Sciatic nerve (tissue), 2 donors: ENCODE data around the gene IRAK2. TPM values are rescaled to one million over a fixed set of nuclear protein-coding genes. Genes with fewer than 3 reads are reported as not detected.
"Not testable (repeated sequence)": the region's sequence is repeated elsewhere in the genome, so short reads cannot be mapped to it uniquely, and the experiment has no call there.

ENCODE experiments used
- ATAC-seq: fragments of 200-7000 bp; cut with Tn5 transposase; one replicate; pipeline ENCODE4 v1.9.1; 2020; ENCODE audit warnings: mild to moderate bottlenecking, moderate library complexity
- DNase-seq: peaks from one replicate; pipeline ENCODE4 v3.0.0-alpha.2; 2020; ENCODE audit warnings: low spot score
- intact Hi-C: fragments of 100-400 bp; cut with DNase I; formaldehyde crosslinking; loops from one replicate; pipeline ENCODE4 v1.14.2; 2022
- total RNA-seq: library from RNA; stranded (reverse); fragmentation: NEBNext Ultra II Directional; extraction: Animal tissue kit (Norgen Biotek cat#: 25700); gene quantifications from one replicate; pipeline ENCODE4 v1.2.1, GENCODE V29; 2021
- donor health status: DM: no; HTN: no; CAD: no.
- donor health status: DM: no; HTN: no; CAD: no.

Gene IRAK2, protein sequence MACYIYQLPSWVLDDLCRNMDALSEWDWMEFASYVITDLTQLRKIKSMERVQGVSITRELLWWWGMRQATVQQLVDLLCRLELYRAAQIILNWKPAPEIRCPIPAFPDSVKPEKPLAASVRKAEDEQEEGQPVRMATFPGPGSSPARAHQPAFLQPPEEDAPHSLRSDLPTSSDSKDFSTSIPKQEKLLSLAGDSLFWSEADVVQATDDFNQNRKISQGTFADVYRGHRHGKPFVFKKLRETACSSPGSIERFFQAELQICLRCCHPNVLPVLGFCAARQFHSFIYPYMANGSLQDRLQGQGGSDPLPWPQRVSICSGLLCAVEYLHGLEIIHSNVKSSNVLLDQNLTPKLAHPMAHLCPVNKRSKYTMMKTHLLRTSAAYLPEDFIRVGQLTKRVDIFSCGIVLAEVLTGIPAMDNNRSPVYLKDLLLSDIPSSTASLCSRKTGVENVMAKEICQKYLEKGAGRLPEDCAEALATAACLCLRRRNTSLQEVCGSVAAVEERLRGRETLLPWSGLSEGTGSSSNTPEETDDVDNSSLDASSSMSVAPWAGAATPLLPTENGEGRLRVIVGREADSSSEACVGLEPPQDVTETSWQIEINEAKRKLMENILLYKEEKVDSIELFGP
- 6.4 TPM for total RNA-seq

DNA sequence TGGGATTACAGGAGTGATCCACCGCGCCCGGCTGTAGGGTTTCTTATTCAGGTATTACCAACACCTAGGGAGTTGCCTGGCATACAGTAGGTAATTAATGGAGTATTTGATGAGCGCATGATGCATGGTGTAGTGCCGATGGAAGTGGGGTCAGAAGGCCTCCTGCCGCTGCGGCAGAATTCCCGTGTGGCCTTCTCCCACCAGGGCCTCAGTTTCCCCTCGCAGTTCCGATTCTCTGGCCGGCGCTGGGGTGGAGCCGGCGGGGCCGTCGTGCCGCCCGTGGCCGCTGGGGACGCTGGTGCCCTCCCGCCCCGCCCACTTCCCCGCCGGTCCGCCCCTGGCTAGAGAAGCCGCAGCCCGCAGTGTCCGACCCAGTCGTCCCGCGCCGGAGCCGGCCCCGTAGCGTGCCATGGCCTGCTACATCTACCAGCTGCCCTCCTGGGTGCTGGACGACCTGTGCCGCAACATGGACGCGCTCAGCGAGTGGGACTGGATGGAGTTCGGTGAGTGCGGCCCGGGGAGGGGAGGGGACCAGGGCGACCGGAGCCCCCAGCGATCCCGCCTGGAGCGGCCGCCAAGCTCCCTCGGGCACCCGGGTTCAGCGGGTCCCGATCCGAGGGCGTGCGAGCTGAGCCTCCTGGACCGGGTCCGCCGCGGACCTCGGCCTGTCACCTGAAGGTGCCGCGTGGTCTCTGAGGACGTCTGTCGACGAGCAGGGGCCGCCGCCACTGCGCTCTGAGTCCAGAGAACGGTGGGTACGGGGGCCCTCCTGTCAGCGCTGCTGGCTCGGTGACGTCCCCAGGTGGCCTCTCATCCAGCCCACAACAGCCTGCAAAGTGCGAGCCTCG is at the start of gene IRAK2:
Gene IRAK2, plus strand, starts transcription at position 374 of the 848 bp plus-strand sequence. Its CDS starts 36 bp downstream, at position 410.
- intact Hi-C loops = no loop called here
- DNase-seq (peak; percentile 86), ATAC-seq (peak; percentile 89)

DNA sequence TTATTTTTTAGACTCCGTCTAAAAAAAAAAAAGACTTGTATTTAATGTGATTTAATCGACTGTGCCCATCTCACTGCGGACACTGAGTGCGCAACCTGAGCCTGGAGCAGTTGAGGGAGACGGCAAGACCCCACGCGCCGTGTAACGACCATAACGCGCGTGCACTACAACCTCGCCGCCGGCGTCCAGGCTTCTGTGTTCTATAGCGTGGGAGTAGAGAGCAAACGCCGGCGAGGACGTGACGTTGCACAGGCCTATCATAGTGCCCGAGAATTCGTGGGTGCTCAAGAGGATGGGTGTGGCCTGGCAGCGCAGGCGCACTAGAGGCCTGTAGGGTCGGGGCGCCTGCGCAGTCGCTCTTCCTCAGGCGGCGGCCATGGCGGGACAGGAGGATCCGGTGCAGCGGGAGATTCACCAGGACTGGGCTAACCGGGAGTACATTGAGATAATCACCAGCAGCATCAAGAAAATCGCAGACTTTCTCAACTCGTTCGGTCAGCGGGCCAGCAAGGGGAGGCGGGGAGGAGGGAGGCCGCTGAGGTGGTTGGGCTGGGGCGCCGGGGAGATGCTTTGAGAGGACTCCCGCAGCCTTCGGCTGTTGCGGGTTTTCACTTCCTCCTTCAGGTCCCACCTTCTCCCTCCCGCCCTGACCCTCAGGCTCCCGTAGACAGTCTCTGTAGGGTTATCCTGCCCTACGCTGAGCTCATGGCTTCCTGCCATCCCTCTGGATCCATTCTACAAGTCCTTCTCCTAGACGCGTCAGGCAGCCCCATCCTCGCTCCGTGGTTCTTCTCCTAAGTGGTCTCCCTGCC is 49.2 kb upstream of the IRAK2 start, which contains the start of gene BRK1:
Gene BRK1, plus strand, starts transcription at position 350 of the 812 bp plus-strand sequence. Its CDS starts 27 bp downstream, at position 377.
- ATAC-seq = peak; percentile 100
- intact Hi-C loops = no loop called here
- peak; percentile 95 for DNase-seq

DNA sequence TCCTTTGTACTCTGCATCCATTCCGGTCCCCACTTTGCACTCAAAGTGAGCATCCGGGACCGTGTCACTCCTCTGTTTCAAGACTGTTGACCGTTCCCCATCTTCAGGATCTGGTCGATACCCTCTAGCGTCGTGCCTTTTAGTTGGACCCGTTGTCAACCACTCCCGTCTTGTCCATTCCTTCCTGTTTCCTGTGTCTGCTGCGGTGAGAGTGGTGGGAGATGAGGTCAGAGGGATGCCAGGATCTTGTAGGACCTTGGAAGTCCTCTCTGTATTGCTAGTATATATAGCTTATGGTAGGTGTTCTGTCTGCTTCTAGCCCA is 48.6 kb upstream of the IRAK2 start:
- intact Hi-C loops = no loop called here
- ATAC-seq = peak; percentile 5

DNA sequence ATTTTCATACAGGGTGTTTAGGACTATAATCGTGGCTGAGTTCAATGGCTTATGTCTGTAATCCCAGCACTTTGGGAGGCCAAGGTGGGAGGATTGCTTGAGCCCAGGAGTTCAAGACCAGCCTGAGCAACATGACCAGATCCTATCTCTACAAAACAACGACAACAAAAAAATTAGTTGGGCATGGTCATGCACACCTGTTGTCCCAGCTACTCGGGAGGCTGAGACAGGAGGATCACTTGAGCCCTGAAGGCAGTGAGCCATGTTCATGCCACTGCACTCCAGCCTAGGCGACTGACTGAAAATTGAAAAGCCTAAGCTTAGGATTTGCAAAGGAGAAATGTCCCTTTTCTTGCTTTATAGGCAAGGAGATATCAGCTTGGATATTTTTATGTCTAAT is 47.8 kb upstream of the IRAK2 start:
- intact Hi-C loops = no loop called here
- DNase-seq (no peak), ATAC-seq (no peak)

More for the DNA sequence above, 48.6 kb upstream of the IRAK2 start:
- DNase-seq = no peak

DNA sequence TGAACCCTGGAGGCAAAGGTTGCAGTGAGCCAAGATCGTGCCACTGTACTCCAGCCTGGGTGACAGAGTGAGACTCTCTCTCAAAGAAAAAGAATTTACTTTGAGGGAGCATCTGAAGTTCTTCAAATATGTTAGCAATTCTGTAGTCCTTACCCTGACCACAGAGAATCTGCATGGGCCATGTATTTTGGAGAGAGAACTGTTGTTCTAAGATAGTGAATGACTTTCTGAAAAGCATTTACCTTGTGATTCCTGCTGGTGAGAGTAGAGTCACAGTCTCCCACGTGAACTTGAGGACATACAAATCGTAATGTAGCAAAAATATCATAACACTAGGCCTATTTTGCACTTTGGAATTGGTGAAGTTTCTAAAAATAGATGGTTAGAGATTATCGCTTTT is 45.3 kb upstream of the IRAK2 start:
- no peak for DNase-seq
- ATAC-seq = no peak
- intact Hi-C loops = no loop called here

DNA sequence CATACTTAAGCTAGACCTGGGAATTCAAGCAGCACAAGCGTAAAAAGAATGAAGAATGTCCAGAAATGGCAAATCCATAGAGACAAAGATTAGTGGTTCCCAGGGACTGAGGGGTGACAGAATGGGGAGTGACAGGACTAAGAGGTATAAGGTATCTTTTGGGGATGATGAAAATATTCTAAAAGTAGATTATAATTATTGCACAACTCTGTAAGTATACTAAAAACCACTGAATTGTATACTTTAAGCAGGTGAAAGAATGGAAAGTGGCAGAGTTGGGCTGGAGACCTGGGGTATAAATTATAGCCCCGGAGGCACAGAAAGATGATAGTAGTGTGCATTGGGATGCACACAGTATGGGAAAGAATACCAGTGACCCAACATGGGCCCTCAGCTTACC is 43.7 kb upstream of the IRAK2 start:
- no peak for ATAC-seq
- intact Hi-C loops = no loop called here
- DNase-seq = no peak

DNA sequence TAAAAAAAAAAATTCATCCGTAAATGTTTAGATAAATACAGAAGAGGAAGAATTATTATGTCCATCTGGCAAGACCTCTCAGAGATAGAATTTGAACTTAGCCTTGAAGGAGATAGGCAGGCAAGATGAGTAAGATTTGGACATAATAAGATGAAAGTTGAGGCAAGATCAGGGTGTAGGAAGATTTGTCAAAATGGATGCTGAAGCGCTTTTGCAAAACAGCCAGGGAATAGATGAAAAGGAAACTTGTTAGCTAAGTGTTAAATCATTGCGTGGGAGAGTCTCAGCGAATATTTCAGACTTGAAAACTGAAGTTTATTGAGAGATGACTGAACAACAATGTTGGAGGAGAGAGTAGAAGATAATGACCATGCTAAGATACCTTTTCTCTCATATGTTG is 42.0 kb upstream of the IRAK2 start:
- intact Hi-C loops = no loop called here
- DNase-seq (no peak), ATAC-seq (no peak)

DNA sequence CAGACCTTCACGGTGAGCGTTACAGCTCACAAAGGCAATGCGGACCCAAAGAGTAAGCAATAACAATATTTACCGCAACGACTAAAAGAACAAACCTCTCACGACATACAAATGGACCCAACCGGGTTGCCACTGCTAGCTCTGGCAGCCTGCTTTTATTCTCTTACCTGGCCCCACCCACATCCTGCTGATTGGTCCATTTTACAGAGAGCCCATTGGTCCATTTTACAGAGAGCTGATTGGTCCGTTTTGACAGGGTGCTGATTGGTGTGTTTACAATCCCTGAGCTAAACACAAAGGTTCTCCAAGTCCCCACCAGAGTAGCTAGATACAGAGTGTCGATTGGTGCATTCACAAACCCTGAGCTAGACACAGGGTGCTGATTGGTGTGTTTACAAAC is 28.8 kb upstream of the IRAK2 start:
- intact Hi-C loops, ATAC-seq, DNase-seq: not testable (repeated sequence)

DNA sequence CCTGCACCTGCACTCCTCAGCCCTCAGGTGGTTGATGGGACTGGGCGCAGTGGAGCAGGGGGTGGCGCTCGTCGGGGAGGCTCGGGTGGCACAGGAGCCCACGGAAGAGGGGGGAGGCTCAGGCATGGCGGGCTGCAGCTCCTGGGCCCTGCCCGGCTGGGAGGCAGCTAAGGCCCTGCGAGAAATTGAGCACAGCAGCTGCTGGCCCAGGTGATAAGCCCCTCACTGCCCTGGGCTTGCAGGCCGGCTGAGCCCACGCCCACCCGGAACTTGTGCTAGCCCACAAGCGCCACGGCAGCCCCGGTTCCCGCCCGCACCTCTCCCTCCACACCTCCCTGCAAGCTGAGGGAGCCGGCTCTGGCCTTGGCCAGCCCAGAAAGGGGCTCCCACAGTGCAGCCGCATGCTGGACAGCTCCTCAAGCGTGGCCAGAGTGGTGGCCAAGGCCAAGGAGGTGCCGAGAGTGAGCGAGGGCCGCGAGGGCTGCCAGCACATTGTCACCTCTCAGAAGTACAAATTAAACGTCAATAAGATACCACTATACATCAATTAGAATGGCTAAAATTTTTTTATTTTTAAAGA is 28.2 kb upstream of the IRAK2 start:
- DNase-seq (no peak), ATAC-seq (no peak)
- intact Hi-C loops = no loop called here

DNA sequence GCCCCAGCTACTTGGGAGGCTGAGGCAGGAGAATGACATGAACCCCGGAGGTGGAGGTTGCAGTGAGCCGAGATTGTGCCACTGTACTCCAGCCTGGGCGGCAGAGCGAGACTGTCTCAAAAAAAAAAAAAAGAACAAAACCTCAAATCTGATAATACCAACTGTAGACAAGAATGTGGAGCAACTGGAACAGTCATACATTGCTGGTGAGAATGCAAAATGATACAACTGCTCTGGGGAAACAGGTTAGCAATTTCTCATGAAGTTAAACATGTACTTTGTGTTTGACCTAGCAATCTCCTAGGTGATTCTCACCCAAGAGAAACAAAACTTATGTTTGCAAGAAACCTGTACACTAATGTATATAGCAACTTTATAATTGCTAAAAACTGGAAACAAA is 27.5 kb upstream of the IRAK2 start:
- no peak for DNase-seq
- intact Hi-C loops = no loop called here
- no peak for ATAC-seq

DNA sequence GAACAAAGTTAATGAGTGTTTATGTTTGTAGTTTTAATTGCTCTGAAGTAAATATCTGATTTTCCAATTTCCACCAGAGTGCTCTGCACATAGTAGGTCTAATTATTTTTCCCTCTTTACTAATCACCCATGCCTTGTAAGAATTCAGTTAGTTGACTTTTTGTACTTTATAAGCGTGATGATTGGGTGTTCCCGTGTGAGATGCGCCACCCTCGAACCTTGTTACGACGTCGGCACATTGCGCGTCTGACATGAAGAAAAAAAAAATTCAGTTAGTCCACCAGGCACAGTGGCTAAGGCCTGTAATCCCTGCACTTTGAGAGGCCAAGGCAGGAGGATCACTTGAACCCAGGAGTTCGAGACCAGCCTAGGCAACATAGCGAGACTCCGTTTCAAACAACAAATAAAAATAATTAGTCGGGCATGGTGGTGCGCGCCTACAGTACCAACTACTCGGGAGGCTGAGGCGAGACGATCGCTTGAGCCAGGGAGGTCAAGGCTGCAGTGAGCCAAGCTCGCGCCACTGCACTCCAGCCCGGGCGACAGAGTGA is 23.6 kb upstream of the IRAK2 start:
- no peak for ATAC-seq
- intact Hi-C loops = no loop called here
- DNase-seq = no peak

DNA sequence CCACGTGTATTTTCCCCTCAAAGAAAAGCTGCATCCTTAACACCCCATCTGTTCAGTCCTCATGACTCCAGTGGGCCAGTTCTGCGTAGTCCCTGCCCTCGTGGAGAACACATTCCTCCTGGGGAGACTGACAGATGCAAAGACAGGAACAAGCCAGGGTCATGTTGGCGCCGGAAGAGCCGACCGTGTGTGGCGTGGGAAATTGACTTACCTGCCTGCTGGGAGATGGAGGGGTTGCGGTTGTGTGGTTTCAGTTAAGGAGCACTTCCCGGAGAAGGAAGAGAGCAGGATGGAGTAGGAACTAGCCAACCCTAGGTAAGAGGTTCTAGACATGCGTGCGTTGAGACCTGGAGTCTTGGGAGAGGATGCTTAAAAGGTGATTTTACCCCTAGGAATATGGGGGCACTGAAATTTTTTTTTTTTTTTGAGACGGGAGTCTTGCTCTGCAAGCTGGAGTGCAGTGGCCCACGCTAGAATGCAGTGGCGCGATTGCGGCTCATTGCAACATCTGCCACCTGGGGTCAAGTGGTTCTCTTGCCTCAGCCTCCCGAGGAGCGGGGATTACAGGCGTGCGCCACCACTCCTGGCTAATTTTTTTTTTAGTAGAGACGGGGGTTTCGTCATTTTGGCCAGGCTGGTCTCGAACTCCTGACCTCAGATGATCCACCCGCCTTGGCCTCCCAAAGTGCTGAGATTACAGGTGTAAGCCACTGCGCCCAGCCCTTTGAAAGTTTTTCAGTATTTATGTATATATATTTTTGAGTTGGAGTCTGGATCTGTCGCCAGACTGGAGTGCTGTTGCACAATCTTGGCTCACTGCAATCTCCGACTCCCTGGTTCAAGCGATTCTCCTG is 21.8 kb upstream of the IRAK2 start:
- intact Hi-C loops = no loop called here
- DNase-seq (no peak), ATAC-seq (no peak)

DNA sequence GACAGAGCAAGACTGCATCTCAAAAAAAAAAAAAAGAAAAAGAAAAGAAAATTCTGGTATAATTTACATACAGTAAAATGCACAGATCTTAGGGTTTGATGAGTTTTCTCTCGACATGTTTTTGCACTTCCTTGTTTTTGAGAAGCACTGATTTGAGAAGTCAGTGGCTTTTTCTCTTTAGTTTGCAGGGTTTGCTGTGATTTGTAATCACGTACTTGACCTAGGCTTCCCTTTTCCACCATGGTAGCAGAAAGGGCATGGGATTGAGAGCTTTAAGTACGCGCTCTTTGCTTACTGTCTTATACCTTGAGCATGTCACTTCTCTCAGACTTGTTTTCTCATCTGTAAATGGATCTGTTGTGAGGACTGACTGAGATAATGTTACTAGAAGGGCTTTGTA is 19.0 kb upstream of the IRAK2 start:
- intact Hi-C loops = no loop called here
- DNase-seq (no peak), ATAC-seq (no peak)

DNA sequence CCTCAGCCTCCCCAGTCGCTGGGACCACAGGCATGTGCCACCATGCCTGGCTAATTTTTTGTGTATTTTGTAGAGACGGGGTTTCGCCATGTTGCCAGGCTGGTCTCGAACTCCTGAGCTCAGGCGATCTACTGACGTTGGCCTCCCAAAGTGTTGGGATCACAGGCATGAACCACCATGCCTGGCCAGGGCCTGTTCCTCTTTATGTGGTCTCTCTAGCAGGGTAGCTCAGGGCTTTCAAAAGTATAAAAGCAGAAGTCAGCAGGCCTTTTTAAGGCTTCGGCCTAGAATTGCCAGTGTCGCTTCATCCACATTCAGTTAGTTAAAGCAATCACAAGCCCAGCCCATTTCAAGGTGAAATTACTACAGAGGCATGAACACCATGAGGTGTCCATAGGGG is 15.5 kb upstream of the IRAK2 start:
- no peak for DNase-seq
- ATAC-seq = peak; percentile 38
- intact Hi-C loops = no loop called here

DNA sequence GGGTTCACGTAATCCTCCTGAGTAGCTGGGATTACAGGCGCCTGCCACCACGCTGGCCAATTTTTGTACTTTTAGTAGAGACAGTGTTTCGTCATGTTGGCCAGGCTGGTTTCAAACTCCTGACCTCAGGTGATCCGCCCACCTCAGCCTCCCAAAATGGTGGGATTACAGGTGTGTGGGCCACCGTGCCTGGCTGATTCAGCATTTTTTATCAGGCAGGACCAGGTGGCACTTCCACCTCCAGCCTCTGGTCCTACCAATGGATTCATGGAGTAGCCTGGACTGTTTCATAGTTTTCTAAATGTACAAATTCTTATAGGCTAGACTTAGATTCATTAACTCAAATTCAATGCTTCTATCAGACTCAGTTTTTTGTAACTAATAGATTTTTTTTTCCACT is 13.7 kb upstream of the IRAK2 start:
- ATAC-seq (no peak), DNase-seq (no peak)
- intact Hi-C loops = no loop called here

DNA sequence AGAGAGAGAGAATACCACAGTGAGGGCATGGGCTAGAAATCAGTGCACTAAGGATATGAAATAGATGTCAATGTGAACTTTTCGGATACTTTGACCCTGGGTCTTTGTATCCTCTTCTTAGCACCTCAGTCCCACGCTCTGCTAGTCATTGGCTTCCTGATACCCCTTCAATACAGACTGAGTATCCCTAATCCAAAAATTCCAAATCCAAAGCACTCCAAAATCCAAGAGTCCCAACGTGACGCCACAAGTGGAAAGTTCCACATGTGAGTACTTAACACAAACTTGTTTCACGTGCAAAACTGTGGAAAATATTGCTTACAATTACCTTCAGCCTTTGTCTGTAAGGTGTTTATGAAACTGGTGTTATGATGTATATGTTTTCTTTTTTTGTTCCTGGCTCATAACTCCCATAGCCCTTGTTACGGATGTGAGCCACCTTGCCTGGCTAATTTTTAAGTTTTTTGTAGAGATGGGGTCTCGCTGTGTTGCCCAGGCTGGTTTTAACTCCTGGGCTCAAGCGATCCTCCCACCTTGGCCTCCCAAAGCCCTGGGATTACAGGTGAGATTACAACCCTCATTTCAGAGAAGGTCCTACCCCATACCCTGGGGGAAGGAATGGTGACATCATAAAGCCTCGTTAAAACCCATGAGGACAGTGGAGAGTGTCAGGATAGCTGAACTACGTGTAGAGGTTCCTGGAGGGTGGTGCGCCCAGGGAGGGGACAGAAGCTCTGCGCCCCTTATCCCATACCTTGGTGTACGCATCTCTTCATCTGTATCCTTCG is 10.2 kb upstream of the IRAK2 start:
- ATAC-seq (no peak), DNase-seq (no peak)
- intact Hi-C loops = no loop called here

DNA sequence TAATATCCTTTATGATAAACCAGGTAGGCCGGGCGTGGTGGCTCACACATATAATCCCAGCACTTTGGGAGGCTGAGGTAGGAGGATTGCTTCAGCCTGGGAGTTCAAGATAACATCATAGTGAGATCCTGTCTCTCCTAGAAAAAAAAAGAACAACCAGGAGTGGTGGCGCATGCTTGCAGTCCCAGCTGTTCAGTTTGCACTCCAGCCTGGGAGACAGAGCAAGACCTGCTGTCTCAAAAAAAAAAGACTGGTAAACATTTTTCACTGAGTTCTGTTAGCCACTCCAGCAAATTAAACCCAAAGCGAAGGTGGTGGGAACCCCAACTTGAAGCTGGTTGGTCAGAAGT is 9.6 kb upstream of the IRAK2 start:
- ATAC-seq (no peak), DNase-seq (no peak)
- intact Hi-C loops = no loop called here
